K562 (cell line): ENCODE results near the gene DPM2. TPM values are rescaled to one million over a fixed set of nuclear protein-coding genes. Genes with fewer than 3 reads are reported as not detected.

Source experiments
- CC2D1A ChIP-seq: fragments of 450-650 bp; IDR thresholded peaks from 2 replicates; pipeline ENCODE4 v1.6.1; 2017; ENCODE audit warnings: mild to moderate bottlenecking
- JUND ChIP-seq, 2 experiments: IDR thresholded peaks; 2 replicates in 1 of 2; 3 replicates in 1 of 2; pipeline ENCODE4 v1.6.1; 2011; ENCODE audit warnings: borderline replicate concordance in 2 of 2, low read depth in 2 of 2, low read length in 2 of 2, improper control_type of control experiment in 1 of 2, missing biosample characterization in 1 of 2, missing genetic modification characterization in 1 of 2, missing genetic modification reagents in 1 of 2
- KLF16 ChIP-seq: IDR thresholded peaks from 2 replicates; pipeline ENCODE4 v1.6.1; 2016; ENCODE audit warnings: antibody characterized with exemption
- MITF ChIP-seq: IDR thresholded peaks from 2 replicates; pipeline ENCODE4 v1.6.1; 2014; ENCODE audit warnings: antibody characterized with exemption
- MYC ChIP-seq, 2 experiments: fragments of 250-450 bp in 1 of 2; sonication (Bioruptor Pico) in 1 of 2; IDR thresholded peaks; 2 replicates each; pipeline versions ENCODE4 v1.5.1 to v1.6.1; 2012 to 2021; ENCODE audit warnings: low read depth in 2 of 2, borderline replicate concordance in 1 of 2, improper control_type of control experiment in 1 of 2, low read length in 1 of 2, mild to moderate bottlenecking in 1 of 2, moderate library complexity in 1 of 2
- NRF1 ChIP-seq, 2 experiments: fragments of 450-650 bp; IDR thresholded peaks in 1 of 2; conservative IDR thresholded peaks in 1 of 2; 2 replicates each; pipeline ENCODE4 v1.6.1; 2014; ENCODE audit warnings: mild to moderate bottlenecking in 2 of 2
- PTTG1 ChIP-seq: fragments of 450-650 bp; IDR thresholded peaks from 2 replicates; pipeline ENCODE4 v1.6.1; 2016; ENCODE audit warnings: low read depth, mild to moderate bottlenecking, missing genetic modification characterization, missing compliant biosample characterization
- RCOR1 ChIP-seq, 2 experiments: IDR thresholded peaks; 2 replicates each; pipeline ENCODE4 v1.6.1; 2012; ENCODE audit warnings: low read depth in 2 of 2, low read length in 2 of 2, borderline replicate concordance in 1 of 2, improper control_type of control experiment in 1 of 2
- VEZF1 ChIP-seq: fragments of 200-800 bp; sonication (Bioruptor generic); IDR thresholded peaks from 2 replicates; pipeline ENCODE4 v1.6.1; 2017; ENCODE audit warnings: missing genetic modification characterization, missing compliant biosample characterization
- YY1 ChIP-seq, 3 experiments: IDR thresholded peaks; 2 replicates each; pipeline ENCODE4 v1.6.1; 2011; ENCODE audit warnings: low read length in 2 of 3, mild to moderate bottlenecking in 2 of 3, moderate library complexity in 2 of 3, borderline replicate concordance in 1 of 3, control low read depth in 1 of 3, low read depth in 1 of 3; ENCODE audit not compliant: insufficient read depth in 3 of 3, insufficient replicate concordance in 2 of 3, control insufficient read depth in 1 of 3, insufficient read length in 1 of 3; ENCODE audit errors: extremely low read depth in 1 of 3
- ZFP30 ChIP-seq: fragments of 250-450 bp; sonication (Bioruptor Pico); IDR thresholded peaks from 2 replicates; pipeline ENCODE4 v1.8.0; 2022; ENCODE audit warnings: moderate library complexity, mild to moderate bottlenecking, inconsistent platforms, borderline replicate concordance
- ZFX ChIP-seq: sonication (generic); formaldehyde crosslinking; IDR thresholded peaks from 2 replicates; pipeline ENCODE4 v1.8.0; 2022; ENCODE audit warnings: mild to moderate bottlenecking, missing genetic modification reagents, moderate library complexity
- ZNF143 ChIP-seq: sonication (generic); formaldehyde crosslinking; IDR thresholded peaks from 2 replicates; pipeline ENCODE4 v1.9.0; 2022; ENCODE audit warnings: mild to moderate bottlenecking, missing genetic modification reagents
- ZNF24 ChIP-seq: fragments of 450-650 bp; IDR thresholded peaks from 2 replicates; pipeline ENCODE4 v1.6.1; 2016
- ZNF764 ChIP-seq: fragments of 250-450 bp; sonication (Bioruptor Pico); IDR thresholded peaks from 2 replicates; pipeline ENCODE4 v1.4.0; 2020; ENCODE audit warnings: low read depth, mild to moderate bottlenecking, moderate library complexity
- polyA plus RNA-seq, 8 experiments: library from polyadenylated mRNA; depleted of rRNA in 4 of 8; stranded (reverse) in 5 of 8; unstranded in 3 of 8; fragments of >200 nt; fragmentation: Nextera tagmentation in 2 of 8; fragmentation: Illumina TruSeq in 1 of 8; extraction: Ambion mirVana in 2 of 8; extraction: Trizol in 1 of 8; gene quantifications; 2 replicates each; pipeline versions ENCODE4 v1.2.1 to v1.2.3, GENCODE V29; 2011 to 2014; ENCODE audit warnings: inconsistent platforms in 1 of 8, missing spikeins in 1 of 8
- total RNA-seq, 7 experiments: library from RNA; depleted of rRNA in 6 of 7; stranded (reverse); fragments of >200 nt in 6 of 7; fragmentation: Illumina TruSeq in 2 of 7; extraction: Trizol in 2 of 7; gene quantifications; 2 replicates each; pipeline versions ENCODE4 v1.2.1 to v1.2.3, GENCODE V29; 2011 to 2021; ENCODE audit warnings: low replicate concordance in 1 of 7

The DPM2 gene
- total and polyA plus RNA-seq, 9 of the 15 experiments (the other 6 are each of a cell fraction or from before 2014, with no cell fraction given), result 43.5 to 126 (median 71.1) TPM

- TF ChIP-seq VEZF1 (peak; percentile 55; the same call in 1 of the 2 replicates), ZNF143 (CRISPR knock-in tag) (no peak), ZFP30 (no peak), ZNF24 (peak; percentile 48; the same call in 1 of the 2 replicates), ZNF764 (peak; percentile 81), KLF16 (peak; percentile 48; the same call in 1 of the 2 replicates), ZFX (0 out of 2 replicates have a peak, but pooled peaks have one; percentile 12), MITF (no peak), NRF1 (conservative IDR thresholded peaks at IDR 0.05 in 1 of 2, IDR thresholded peaks at IDR 0.05 in 1 of 2) (peak; percentile 74 to 79), MYC (IDR thresholded peaks at IDR 0.05; ENCODE audit: low read depth, low read length) (peak; percentile 49; the same call in 1 of the 2 replicates), MYC (CRISPR knock-in tag; IDR thresholded peaks at IDR 0.05; ENCODE audit: borderline replicate concordance, low read depth) (no peak), PTTG1 (tag) (no peak), CC2D1A (peak; percentile 71; the same call in 1 of the 2 replicates), RCOR1 (IDR thresholded peaks at IDR 0.05; ENCODE audit: borderline replicate concordance in 1 of 2, low read depth in 2 of 2, low read length in 2 of 2) (peak; percentile 17 to 82; a peak in 2 of 4 replicates), YY1 (IDR thresholded peaks at IDR 0.05; ENCODE audit: borderline replicate concordance in 1 of 3, control insufficient read depth in 1 of 3, extremely low read depth in 1 of 3, insufficient read depth in 3 of 3, insufficient read length in 1 of 3, insufficient replicate concordance in 2 of 3, low read depth in 1 of 3, low read length in 2 of 3) (peak in 2 of 3 experiments; percentile 55 to 68), JUND (IDR thresholded peaks at IDR 0.05; ENCODE audit: borderline replicate concordance, low read depth, low read length) (peak; percentile 55; the same call in 1 of the 2 replicates), JUND (tag; IDR thresholded peaks at IDR 0.05; ENCODE audit: borderline replicate concordance, low read depth, low read length) (peak; percentile 18; the same call in 1 of the 3 replicates)
Measured at GRCh38 chr9:127943731-127944144, 6.1 kb upstream of the DPM2 start (continued).
